ENCODE results near the gene CLEC20A. TPM values are rescaled to one million over a fixed set of nuclear protein-coding genes. Genes with fewer than 3 reads are reported as not detected.

The CLEC20A gene
- total and polyA plus RNA-seq, 11 donors: 0.23 TPM; not detected in 10

DNA sequence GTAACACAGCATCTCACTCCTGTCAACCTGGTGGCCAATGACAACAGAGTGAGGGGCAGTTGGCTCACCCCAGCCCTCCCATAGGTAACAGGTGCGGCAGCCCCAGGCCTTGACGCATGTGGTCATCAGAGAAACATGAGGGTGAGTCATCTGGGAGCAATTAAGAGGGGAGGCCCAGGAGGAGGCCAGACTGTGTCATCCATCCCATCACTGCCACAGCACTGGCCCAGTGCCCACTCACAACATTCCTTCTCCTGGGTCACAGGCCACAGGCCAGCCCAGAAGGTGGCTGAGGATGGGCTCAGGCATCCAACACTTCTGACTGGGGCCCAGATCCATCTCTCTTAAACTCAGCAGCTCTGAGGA lies 33.3 kb upstream of the CLEC20A start:
- Histone ChIP-seq H3K36me3 (no peaks in the 10 kb centered on the region), H3K27ac (no peak overlapping the region), H3K9me3 (no peaks in the 10 kb centered on the region), H3K27me3 (no peaks in the 10 kb centered on the region), H3K4me3 (no peak overlapping the region), H3K4me1 (peaks cover 0 to 9% (median 2%) of the 10 kb centered on the region in 12 donors)
- no peak for TF ChIP-seq POLR2A (IDR thresholded peaks at IDR 0.05)
- TF ChIP-seq, protein P1, sequence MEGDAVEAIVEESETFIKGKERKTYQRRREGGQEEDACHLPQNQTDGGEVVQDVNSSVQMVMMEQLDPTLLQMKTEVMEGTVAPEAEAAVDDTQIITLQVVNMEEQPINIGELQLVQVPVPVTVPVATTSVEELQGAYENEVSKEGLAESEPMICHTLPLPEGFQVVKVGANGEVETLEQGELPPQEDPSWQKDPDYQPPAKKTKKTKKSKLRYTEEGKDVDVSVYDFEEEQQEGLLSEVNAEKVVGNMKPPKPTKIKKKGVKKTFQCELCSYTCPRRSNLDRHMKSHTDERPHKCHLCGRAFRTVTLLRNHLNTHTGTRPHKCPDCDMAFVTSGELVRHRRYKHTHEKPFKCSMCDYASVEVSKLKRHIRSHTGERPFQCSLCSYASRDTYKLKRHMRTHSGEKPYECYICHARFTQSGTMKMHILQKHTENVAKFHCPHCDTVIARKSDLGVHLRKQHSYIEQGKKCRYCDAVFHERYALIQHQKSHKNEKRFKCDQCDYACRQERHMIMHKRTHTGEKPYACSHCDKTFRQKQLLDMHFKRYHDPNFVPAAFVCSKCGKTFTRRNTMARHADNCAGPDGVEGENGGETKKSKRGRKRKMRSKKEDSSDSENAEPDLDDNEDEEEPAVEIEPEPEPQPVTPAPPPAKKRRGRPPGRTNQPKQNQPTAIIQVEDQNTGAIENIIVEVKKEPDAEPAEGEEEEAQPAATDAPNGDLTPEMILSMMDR (IDR thresholded peaks at IDR 0.05): no peak
- peak in 2 of 4 donors; percentile 27 to 46 for ATAC-seq
- WGBS, 4 donors: 53 to 86% (median 66%) methylated on average over 2 of the region's 2 CpGs
- DNase-seq: peak in 1 of 5 donors; percentile 60
- intact Hi-C loops (cut with DNase I): loop anchor here in 3 of 10 donors (5.0 to 10.0 kb wide), 2 partner anchors 215 to 472 kb away; no protein-coding TSS in a partner anchor

DNA sequence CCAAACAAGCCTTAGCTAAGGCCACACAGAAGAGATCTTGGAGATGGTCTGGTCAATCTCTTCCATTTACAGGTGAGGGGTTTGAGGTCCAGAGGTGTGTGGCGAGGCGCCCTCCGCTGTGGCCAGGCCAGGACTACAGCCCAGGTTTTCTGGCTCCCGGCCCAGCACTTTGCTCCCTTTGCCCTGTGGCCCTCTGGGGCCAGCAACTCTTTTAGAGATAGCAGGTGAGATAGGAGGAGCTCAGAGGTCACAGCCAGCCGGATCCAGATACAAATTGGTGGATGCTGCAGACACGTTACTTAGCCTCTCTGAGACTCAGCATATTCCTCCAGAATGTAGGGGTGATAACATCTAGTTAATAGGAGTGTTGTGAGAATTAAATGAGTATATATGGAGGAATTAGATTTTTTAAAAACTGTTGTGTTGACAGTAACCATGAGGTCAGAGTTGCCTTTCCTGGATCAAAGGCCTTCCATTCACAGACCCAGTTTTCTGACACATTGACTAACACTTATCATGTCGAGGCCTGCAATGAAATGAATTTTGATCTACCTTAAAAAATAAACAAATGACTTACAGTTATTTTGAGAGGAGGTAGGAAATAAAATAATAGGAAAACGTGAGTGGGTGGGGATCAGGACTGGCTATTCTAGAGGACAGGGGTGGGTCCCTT lies 32.7 kb upstream of the CLEC20A start:
- WGBS, 4 donors: 82 to 95% (median 93%) methylated on average over 5 to 8 of the region's 8 CpGs
- H3K36me3 ChIP-seq: no peaks in the 10 kb centered on the region
- intact Hi-C loops (cut with DNase I): loop anchor here in 3 of 10 donors (5.0 to 10.0 kb wide), 2 partner anchors 215 to 473 kb away; no protein-coding TSS in a partner anchor

DNA sequence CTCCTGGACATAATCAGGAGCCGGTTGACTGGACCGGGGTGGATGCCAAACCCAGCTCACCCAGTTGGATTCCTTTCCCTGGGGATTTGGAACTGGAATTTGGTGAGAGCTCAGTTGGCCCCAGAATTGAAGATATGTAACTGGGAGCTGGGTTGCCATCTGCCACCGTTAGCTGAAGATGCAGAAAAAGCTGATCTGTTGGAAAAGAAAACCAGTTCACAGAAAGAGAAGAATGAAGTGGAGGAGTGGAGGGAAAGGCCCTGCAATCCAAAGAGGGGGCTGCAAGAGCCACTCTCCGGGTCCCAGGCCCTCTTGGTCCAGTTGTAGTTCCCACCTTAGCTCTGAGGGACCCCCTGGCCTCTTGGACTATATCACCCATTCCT lies 32.2 kb upstream of the CLEC20A start:
- no peaks in the 10 kb centered on the region for H3K36me3 ChIP-seq
- 71 to 92% (median 86%) methylated on average over 4 of the region's 4 CpGs for WGBS, 4 donors
- H3K4me1 ChIP-seq: peaks cover 0 to 9% (median 2%) of the 10 kb centered on the region in 12 donors
- DNase-seq (no peak), ATAC-seq (no peak)
- H3K27me3 ChIP-seq: no peaks in the 10 kb centered on the region
- peaks cover 0 to 8% (median 0%) of the 10 kb centered on the region in 12 donors for H3K9me3 ChIP-seq
- intact Hi-C loops (cut with DNase I): no loop called here
- no peak overlapping the region for H3K4me3 ChIP-seq
- TF ChIP-seq, protein P1 (IDR thresholded peaks at IDR 0.05): no peak
- TF ChIP-seq POLR2A (IDR thresholded peaks at IDR 0.05): no peak
- no peak overlapping the region for H3K27ac ChIP-seq

More for the DNA sequence above, 32.7 kb upstream of the CLEC20A start:
- Histone ChIP-seq H3K4me1 (peaks cover 0 to 9% (median 2%) of the 10 kb centered on the region in 12 donors), H3K4me3 (no peak overlapping the region), H3K27ac (no peak overlapping the region), H3K9me3 (peaks cover 0 to 4% (median 0%) of the 10 kb centered on the region in 12 donors), H3K27me3 (no peaks in the 10 kb centered on the region)
- no peak for ATAC-seq
- TF ChIP-seq, protein P1 (IDR thresholded peaks at IDR 0.05): no peak
- TF ChIP-seq POLR2A (IDR thresholded peaks at IDR 0.05): no peak
- DNase-seq: no peak

DNA sequence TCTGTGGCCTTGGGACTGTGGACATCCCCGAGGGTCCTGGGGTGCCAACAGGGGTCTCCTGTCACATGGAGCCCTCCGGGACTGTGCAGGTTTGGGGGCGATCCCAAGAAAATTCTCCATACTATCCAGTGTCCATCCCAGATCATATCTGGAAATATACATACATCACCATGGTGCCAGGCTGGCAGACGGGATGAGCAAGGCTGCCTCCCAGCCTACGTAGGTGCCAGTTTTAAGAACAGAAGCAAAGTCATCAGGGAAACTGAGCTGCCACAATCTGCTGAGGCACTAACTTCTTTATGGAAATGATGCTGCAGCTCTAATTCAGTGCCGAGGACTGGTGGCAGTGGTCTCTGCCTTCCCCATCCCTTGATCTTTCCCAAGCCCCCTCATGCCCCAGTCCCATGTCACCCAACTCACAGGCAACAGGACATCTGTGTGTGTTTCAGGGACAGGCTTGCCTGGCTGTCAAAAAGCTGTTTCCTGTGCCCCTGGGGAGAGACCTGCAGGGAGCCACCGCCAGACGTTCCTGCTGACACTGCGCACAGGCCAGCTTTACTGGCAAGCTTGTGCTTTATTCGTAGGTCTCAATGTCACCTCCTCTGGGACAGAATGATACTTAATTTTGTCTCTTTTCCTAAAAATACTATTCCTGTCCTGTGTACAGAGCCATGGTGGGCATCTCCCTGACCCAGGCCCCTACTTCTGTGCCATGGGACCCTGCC lies 31.6 kb upstream of the CLEC20A start:
- 81 to 93% (median 89%) methylated on average over 10 of the region's 10 CpGs for WGBS, 4 donors
- Histone ChIP-seq H3K4me1 (peaks cover 0 to 9% (median 2%) of the 10 kb centered on the region in 12 donors), H3K36me3 (no peaks in the 10 kb centered on the region), H3K27ac (no peak overlapping the region), H3K27me3 (no peaks in the 10 kb centered on the region), H3K9me3 (peaks cover 0 to 8% (median 0%) of the 10 kb centered on the region in 12 donors), H3K4me3 (no peak overlapping the region)
- intact Hi-C loops (cut with DNase I): no loop called here
- TF ChIP-seq POLR2A (IDR thresholded peaks at IDR 0.05): no peak
- ATAC-seq (no peak), DNase-seq (no peak)
